Kidney (tissue), 14 donors: ENCODE measurements around the gene IRAK3. TPM values are rescaled to one million over a fixed set of nuclear protein-coding genes. Genes with fewer than 3 reads are reported as not detected.
"Not testable (repeated sequence)": the region's sequence is repeated elsewhere in the genome, so short reads cannot be mapped to it uniquely, and the experiment has no call there.

Experiments used
- DNase-seq, 5 donors: peaks; one replicate each; pipeline ENCODE4 v3.0.0-alpha.2; 2013 to 2020
- FAIRE-seq: peaks from 2 replicates; lab custom pipeline; 2012; peaks lifted over from hg19 to GRCh38; lab: Jason Lieb, UNC
- H3K27ac ChIP-seq, 2 donors: one replicate each; pipeline ENCODE4 v1.7.0; 2013; ENCODE audit warnings: low read depth in 2 of 2, low read length in 2 of 2, inconsistent platforms in 1 of 2
- H3K27me3 ChIP-seq: one replicate; pipeline ENCODE4 v1.7.1; 2013; ENCODE audit warnings: low read length, inconsistent platforms; ENCODE audit not compliant: control insufficient read depth, insufficient read depth
- H3K36me3 ChIP-seq, 3 donors: one replicate each; pipeline versions ENCODE4 v1.7.0 to v1.7.1; 2013; ENCODE audit warnings: low read length in 3 of 3, control low read depth in 1 of 3, inconsistent platforms in 1 of 3; ENCODE audit not compliant: insufficient read depth in 3 of 3, control insufficient read depth in 2 of 3
- H3K4me1 ChIP-seq, 3 donors: one replicate each; pipeline versions ENCODE4 v1.7.0 to v1.7.1; 2013; ENCODE audit warnings: low read length in 3 of 3, inconsistent platforms in 1 of 3, low read depth in 1 of 3; ENCODE audit not compliant: control insufficient read depth in 2 of 3, insufficient read depth in 2 of 3
- H3K4me3 ChIP-seq, 3 donors: one replicate each; pipeline versions ENCODE4 v1.7.0 to v1.8.1; 2013; ENCODE audit warnings: low read length in 3 of 3, control low read depth in 1 of 3, inconsistent platforms in 1 of 3
- H3K9ac ChIP-seq, 3 donors: one replicate each; pipeline versions ENCODE4 v1.7.0 to v1.7.1; 2013; ENCODE audit warnings: low read length in 3 of 3, control low read depth in 1 of 3, inconsistent platforms in 1 of 3
- H3K9me3 ChIP-seq, 3 donors: one replicate each; pipeline versions ENCODE4 v1.7.0 to v1.7.1; 2013; ENCODE audit warnings: low read length in 3 of 3, control low read depth in 1 of 3, inconsistent platforms in 1 of 3; ENCODE audit not compliant: control insufficient read depth in 2 of 3, insufficient read depth in 1 of 3
- intact Hi-C: fragments of 100-400 bp; cut with DNase I; formaldehyde crosslinking; loops from one replicate; pipeline ENCODE4 v1.11.1; 2022
- polyA plus RNA-seq: library from polyadenylated mRNA; stranded (reverse); fragments of 350-450 nt; fragmentation: Illumina TruSeq; extraction: RNeasy Lipid Tissue Mini Kit (QIAGEN cat#74804); gene quantifications from one replicate; pipeline ENCODE4 v1.2.3, GENCODE V29; 2014; ENCODE audit warnings: low read depth, low replicate concordance; ENCODE audit not compliant: insufficient read depth
- total RNA-seq: library from RNA; stranded (reverse); fragmentation: NEBNext Ultra II Directional; extraction: Animal tissue kit (Norgen Biotek cat#: 25700); gene quantifications from one replicate; pipeline ENCODE4 v1.2.1, GENCODE V29; 2021
- TF ChIP-seq, protein P1 (sequence below): IDR thresholded peaks from 3 replicates; pipeline ENCODE4 v1.5.1; 2012; ENCODE audit warnings: mild to moderate bottlenecking, moderate library complexity, borderline replicate concordance; ENCODE audit not compliant: insufficient read depth; ENCODE audit errors: extremely low read depth
- donor health status: control.
- donor health status: control.
- donor health status: control.
- donor health status: control.
- donor health status: control.
- donor health status: DM: yes; HTN: yes; CAD: no.
- donor health status: Normal renal cell carcinoma (clear cell type).

IRAK3 gene
- total and polyA plus RNA-seq, 2 donors from 2014 or later, result 1.2 to 19.9 TPM

DNA sequence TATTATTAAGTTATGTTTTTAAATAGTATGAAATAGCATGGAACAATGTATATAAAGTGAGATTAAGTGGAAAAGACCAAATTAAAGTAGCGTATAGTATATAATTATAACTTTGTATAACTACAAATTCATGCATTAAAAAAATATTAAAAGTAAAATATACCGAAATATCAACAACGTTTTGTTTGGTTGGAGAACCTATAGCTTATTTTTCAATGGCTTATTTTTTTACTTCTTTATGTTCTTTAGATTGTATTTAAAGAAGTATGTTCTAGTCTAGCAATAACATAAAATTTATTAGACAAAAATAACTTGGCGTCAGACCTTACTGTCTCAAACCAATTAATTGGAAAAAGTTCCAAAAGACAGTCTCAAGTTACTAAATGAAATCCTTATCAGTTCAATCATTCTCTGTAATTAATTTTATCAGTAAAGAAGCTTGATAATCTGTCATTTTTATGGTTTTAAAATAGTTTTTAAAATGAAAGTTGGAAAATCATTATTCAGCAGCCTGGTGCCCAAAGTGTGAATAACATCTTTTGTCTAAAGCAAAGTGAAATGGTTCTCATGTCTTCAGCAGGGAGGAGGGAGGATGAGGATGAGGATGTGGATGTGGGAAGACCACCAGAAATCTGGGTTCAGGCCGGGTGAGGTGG lies 46.7 kb downstream of the IRAK3 start:
- intact Hi-C loops, result no loop called here
- no peaks in the 10 kb centered on the region for H3K4me1 ChIP-seq
- H3K9me3 ChIP-seq, result no peaks in the 10 kb centered on the region
- TF ChIP-seq, protein P1, sequence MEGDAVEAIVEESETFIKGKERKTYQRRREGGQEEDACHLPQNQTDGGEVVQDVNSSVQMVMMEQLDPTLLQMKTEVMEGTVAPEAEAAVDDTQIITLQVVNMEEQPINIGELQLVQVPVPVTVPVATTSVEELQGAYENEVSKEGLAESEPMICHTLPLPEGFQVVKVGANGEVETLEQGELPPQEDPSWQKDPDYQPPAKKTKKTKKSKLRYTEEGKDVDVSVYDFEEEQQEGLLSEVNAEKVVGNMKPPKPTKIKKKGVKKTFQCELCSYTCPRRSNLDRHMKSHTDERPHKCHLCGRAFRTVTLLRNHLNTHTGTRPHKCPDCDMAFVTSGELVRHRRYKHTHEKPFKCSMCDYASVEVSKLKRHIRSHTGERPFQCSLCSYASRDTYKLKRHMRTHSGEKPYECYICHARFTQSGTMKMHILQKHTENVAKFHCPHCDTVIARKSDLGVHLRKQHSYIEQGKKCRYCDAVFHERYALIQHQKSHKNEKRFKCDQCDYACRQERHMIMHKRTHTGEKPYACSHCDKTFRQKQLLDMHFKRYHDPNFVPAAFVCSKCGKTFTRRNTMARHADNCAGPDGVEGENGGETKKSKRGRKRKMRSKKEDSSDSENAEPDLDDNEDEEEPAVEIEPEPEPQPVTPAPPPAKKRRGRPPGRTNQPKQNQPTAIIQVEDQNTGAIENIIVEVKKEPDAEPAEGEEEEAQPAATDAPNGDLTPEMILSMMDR, result no peak
- no peaks in the 10 kb centered on the region for H3K36me3 ChIP-seq
- no peak overlapping the region for H3K27ac ChIP-seq
- H3K9ac ChIP-seq, result peak overlapping the region in 1 of 3 donors; percentile 6
- DNase-seq (peak in 2 of 5 donors; percentile 27 to 31), FAIRE-seq (no peak)
- H3K27me3 ChIP-seq, result no peaks in the 10 kb centered on the region
- H3K4me3 ChIP-seq, result peak overlapping the region; percentile 23 to 52 (median 33)

DNA sequence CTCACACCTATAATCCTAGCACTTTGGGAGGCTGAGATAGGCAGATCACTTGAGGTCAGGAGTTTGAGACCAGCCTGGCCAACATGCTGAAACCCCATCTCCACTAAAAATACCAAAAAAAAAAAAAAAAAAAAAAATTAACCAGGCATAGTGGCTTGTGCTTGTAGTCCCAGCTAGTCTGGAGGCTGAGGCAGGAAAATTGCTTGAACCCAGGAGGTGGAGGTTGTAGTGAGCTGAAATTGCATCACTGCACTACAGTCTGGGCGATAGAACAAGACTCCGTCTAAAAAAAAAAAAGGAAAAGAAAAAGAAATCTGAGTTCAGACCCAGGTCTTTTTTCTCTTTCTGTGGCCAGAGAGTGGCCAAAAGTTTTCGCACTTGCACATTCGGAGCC lies 47.3 kb downstream of the IRAK3 start:
- H3K36me3 ChIP-seq, H3K27me3 ChIP-seq, intact Hi-C loops, H3K4me3 ChIP-seq, FAIRE-seq, H3K9me3 ChIP-seq, H3K4me1 ChIP-seq, DNase-seq, H3K27ac ChIP-seq, H3K9ac ChIP-seq: not testable (repeated sequence)

DNA sequence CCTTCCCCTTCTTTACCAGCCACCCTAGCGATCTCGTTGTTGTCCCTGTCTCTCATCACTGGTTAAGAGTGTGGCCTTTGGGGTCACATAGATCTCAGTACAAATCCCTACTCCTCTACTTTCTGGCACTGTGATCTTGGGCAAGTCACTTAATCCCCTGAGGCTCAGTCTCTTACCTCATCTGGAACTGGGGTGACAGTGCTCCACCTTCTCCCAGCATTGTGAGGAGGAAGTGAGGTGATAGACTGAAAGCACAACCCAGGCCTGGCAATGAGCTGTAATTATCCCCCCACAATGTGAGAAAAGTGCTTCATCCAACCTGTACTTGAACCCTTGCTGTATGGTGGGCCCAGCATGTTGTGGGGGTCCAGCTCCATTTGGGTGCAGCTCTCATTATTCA lies 48.0 kb downstream of the IRAK3 start:
- FAIRE-seq, result no peak
- intact Hi-C loops, result no loop called here

DNA sequence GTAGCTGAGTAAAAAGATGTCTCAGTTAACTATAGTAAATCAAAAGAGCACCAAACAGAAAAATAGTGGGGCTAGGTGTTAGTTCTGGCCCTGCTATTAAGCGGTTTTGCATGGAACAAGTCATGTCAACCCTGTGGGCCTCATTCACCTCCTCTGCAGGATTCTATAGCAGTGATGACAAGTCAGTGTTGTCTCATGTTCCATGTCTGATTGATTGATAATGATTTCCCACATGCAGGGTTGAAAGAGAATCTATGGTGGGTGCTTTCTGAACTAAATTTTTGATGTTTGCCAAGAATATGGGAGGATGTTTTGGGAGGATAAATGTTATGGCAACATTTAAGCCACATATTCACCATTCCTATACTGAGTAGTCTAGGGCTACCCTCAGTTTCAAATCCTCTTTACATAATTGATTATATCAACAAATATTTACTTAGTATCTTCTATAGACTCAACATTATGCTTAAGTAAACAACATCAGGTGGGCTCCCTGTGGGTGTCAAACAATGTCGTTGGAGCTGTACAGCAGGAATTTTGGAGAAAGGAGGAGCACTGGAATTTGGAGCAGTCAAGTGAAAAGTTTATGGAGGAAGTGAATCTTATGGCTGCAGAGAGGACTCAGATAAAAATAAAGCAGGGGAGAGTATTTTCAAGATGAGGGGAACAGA lies 48.6 kb downstream of the IRAK3 start:
- no peak for FAIRE-seq
- Histone ChIP-seq H3K9ac (no peak overlapping the region), H3K4me3 (no peak overlapping the region), H3K27ac (no peak overlapping the region), H3K36me3 (no peaks in the 10 kb centered on the region), H3K9me3 (no peaks in the 10 kb centered on the region), H3K27me3 (no peaks in the 10 kb centered on the region), H3K4me1 (no peaks in the 10 kb centered on the region)
- peak in 1 of 5 donors; percentile 12 for DNase-seq
- intact Hi-C loops, result no loop called here
- TF ChIP-seq, protein P1, result no peak

More for the DNA sequence above, 48.0 kb downstream of the IRAK3 start:
- Histone ChIP-seq H3K4me1 (no peaks in the 10 kb centered on the region), H3K9ac (no peak overlapping the region), H3K36me3 (no peaks in the 10 kb centered on the region), H3K27ac (no peak overlapping the region), H3K4me3 (no peak overlapping the region), H3K27me3 (no peaks in the 10 kb centered on the region), H3K9me3 (no peaks in the 10 kb centered on the region)
- TF ChIP-seq, protein P1, result no peak
- no peak for DNase-seq
